H9 (cell line): ENCODE measurements around the gene RGS16. TPM values are rescaled to one million over a fixed set of nuclear protein-coding genes. Genes with fewer than 3 reads are reported as not detected.

Experiments used
- DNase-seq: peaks from one replicate; pipeline ENCODE4 v3.0.0-alpha.2; 2017
- H2AFZ ChIP-seq: one replicate; pipeline ENCODE4 v1.6.1; 2013; ENCODE audit warnings: mild to moderate bottlenecking, low read length, control low read depth, moderate library complexity
- H2AK5ac ChIP-seq: 2 replicates; pipeline ENCODE4 v1.6.1; 2013; ENCODE audit warnings: low read length, control low read depth, mixed read lengths; ENCODE audit not compliant: insufficient read length
- H2BK120ac ChIP-seq: one replicate; pipeline ENCODE4 v1.6.1; 2013; ENCODE audit warnings: low read depth, mild to moderate bottlenecking, low read length, control low read depth, inconsistent platforms; ENCODE audit not compliant: poor library complexity, severe bottlenecking
- H2BK12ac ChIP-seq: 2 replicates; pipeline ENCODE4 v1.6.1; 2013; ENCODE audit warnings: low read length, control low read depth, mixed read lengths, low read depth; ENCODE audit not compliant: insufficient read length
- H2BK15ac ChIP-seq: 2 replicates; pipeline ENCODE4 v1.6.1; 2013; ENCODE audit warnings: low read depth, low read length, control low read depth
- H2BK20ac ChIP-seq: one replicate; pipeline ENCODE4 v1.6.1; 2013; ENCODE audit warnings: low read depth, mild to moderate bottlenecking, low read length, control low read depth, inconsistent platforms; ENCODE audit not compliant: poor library complexity, severe bottlenecking
- H2BK5ac ChIP-seq: 2 replicates; pipeline ENCODE4 v1.6.1; 2013; ENCODE audit warnings: low read length, control low read depth, mixed read lengths; ENCODE audit not compliant: insufficient read length
- H3K14ac ChIP-seq: 2 replicates; pipeline ENCODE4 v1.6.1; 2013; ENCODE audit warnings: low read length, control low read depth; ENCODE audit not compliant: insufficient read depth
- H3K18ac ChIP-seq: 2 replicates; pipeline ENCODE4 v1.6.1; 2013; ENCODE audit warnings: low read depth, mild to moderate bottlenecking, mixed read lengths, low read length, control low read depth; ENCODE audit not compliant: insufficient read length
- H3K23ac ChIP-seq: 2 replicates; pipeline ENCODE4 v1.6.1; 2013; ENCODE audit warnings: low read length, control low read depth, mixed read lengths, low read depth; ENCODE audit not compliant: insufficient read length
- H3K23me2 ChIP-seq: 2 replicates; pipeline ENCODE4 v1.6.1; 2013; ENCODE audit warnings: low read depth, mild to moderate bottlenecking, mixed read lengths, low read length, control low read depth; ENCODE audit not compliant: insufficient read length, poor library complexity, severe bottlenecking
- H3K27ac ChIP-seq: 2 replicates; pipeline ENCODE4 v1.5.1; 2013; ENCODE audit warnings: low read length, control low read depth, mixed read lengths, low read depth; ENCODE audit not compliant: insufficient read length
- H3K27me3 ChIP-seq: 2 replicates; pipeline ENCODE4 v1.6.1; 2013; ENCODE audit warnings: low read length, control low read depth, inconsistent platforms; ENCODE audit not compliant: insufficient read depth
- H3K4ac ChIP-seq: 2 replicates; pipeline ENCODE4 v1.6.1; 2013; ENCODE audit warnings: low read depth, mild to moderate bottlenecking, control low read depth, inconsistent platforms, low read length, moderate library complexity
- H3K4me1 ChIP-seq: 2 replicates; pipeline ENCODE4 v1.6.1; 2013; ENCODE audit warnings: low read length, control low read depth, inconsistent platforms; ENCODE audit not compliant: insufficient read depth
- H3K4me2 ChIP-seq: 2 replicates; pipeline ENCODE4 v1.6.1; 2013; ENCODE audit warnings: low read length, control low read depth, mixed read lengths; ENCODE audit not compliant: insufficient read length, insufficient read depth
- H3K56ac ChIP-seq: 2 replicates; pipeline ENCODE4 v1.6.1; 2013; ENCODE audit warnings: low read depth, mild to moderate bottlenecking, mixed read lengths, low read length, control low read depth; ENCODE audit not compliant: insufficient read length
- H3K79me1 ChIP-seq: 2 replicates; pipeline ENCODE4 v1.6.1; 2013; ENCODE audit warnings: low read depth, mild to moderate bottlenecking, moderate library complexity, low read length, control low read depth, inconsistent platforms; ENCODE audit not compliant: insufficient read depth, poor library complexity, severe bottlenecking
- H3K79me2 ChIP-seq: 2 replicates; pipeline ENCODE4 v1.6.1; 2013; ENCODE audit warnings: low read length, control low read depth, inconsistent platforms; ENCODE audit not compliant: insufficient read depth
- H3K9ac ChIP-seq: 2 replicates; pipeline ENCODE4 v1.6.1; 2013; ENCODE audit warnings: low read length, control low read depth, mixed read lengths; ENCODE audit not compliant: insufficient read length; ENCODE audit errors: extremely low read depth
- H3K9me3 ChIP-seq: one replicate; pipeline ENCODE4 v1.6.1; 2013; ENCODE audit warnings: low read depth, low read length, inconsistent platforms; ENCODE audit not compliant: control insufficient read depth
- H3T11ph ChIP-seq: one replicate; pipeline ENCODE4 v1.6.1; 2013; ENCODE audit warnings: mild to moderate bottlenecking, low read length, control low read depth, inconsistent platforms
- H4K20me1 ChIP-seq: one replicate; pipeline ENCODE4 v1.6.1; 2013; ENCODE audit not compliant: control insufficient read depth, insufficient read length, insufficient read depth
- H4K5ac ChIP-seq: 2 replicates; pipeline ENCODE4 v1.6.1; 2013; ENCODE audit warnings: low read depth, mild to moderate bottlenecking, mixed read lengths, low read length, control low read depth; ENCODE audit not compliant: insufficient read length
- H4K8ac ChIP-seq: replicated peaks from 2 replicates; pipeline ENCODE4 v1.6.1; 2013; ENCODE audit warnings: low read length, control low read depth, mixed read lengths, low read depth; ENCODE audit not compliant: insufficient read length
- H4K91ac ChIP-seq: 2 replicates; pipeline ENCODE4 v1.6.1; 2013; ENCODE audit warnings: low read depth, mild to moderate bottlenecking, moderate library complexity, mixed read lengths, low read length, control low read depth; ENCODE audit not compliant: insufficient read length
- H3K27ac Mint-ChIP-seq, 3 experiments: 2 replicates in 2 of 3; 3 replicates in 1 of 3; pipeline ENCODE4 v1.8.0; 2020 to 2021; ENCODE audit warnings: mixed read lengths in 3 of 3, mild to moderate bottlenecking in 1 of 3, moderate library complexity in 1 of 3
- H3K27me3 Mint-ChIP-seq: 2 replicates; pipeline ENCODE4 v1.8.0; 2021; ENCODE audit warnings: low read depth, mild to moderate bottlenecking, moderate library complexity, mixed read lengths
- H3K36me3 Mint-ChIP-seq, 3 experiments: 2 replicates in 2 of 3; 3 replicates in 1 of 3; pipeline ENCODE4 v1.8.0; 2020 to 2021; ENCODE audit warnings: low read depth in 3 of 3, mixed read lengths in 3 of 3; ENCODE audit not compliant: insufficient read depth in 1 of 3
- H3K4me1 Mint-ChIP-seq, 2 experiments: 2 replicates each; pipeline ENCODE4 v1.8.0; 2020; ENCODE audit warnings: mixed read lengths in 2 of 2
- H3K4me3 Mint-ChIP-seq, 2 experiments: 2 replicates in 1 of 2; 3 replicates in 1 of 2; pipeline ENCODE4 v1.8.0; 2020 to 2021; ENCODE audit warnings: mild to moderate bottlenecking in 2 of 2, mixed read lengths in 2 of 2, moderate library complexity in 1 of 2
- H3K9me3 Mint-ChIP-seq, 2 experiments: 2 replicates in 1 of 2; 3 replicates in 1 of 2; pipeline ENCODE4 v1.8.0; 2020; ENCODE audit warnings: mild to moderate bottlenecking in 2 of 2, mixed read lengths in 2 of 2, moderate library complexity in 1 of 2
- CTCF ChIP-seq: fragments of 200-600 bp; sonication (generic); conservative IDR thresholded peaks from 3 replicates; pipeline ENCODE4 v1.8.0; 2021; ENCODE audit warnings: antibody characterized with exemption, mild to moderate bottlenecking
- WGBS: extraction: QIAGEN DNeasy Blood & Tissue Kit; methylation state at CpG from one replicate; pipeline ENCODE4 v1.1.7; 2013; ENCODE audit warnings: missing lambda C conversion rate, low lambda C conversion rate, mixed read lengths; ENCODE audit not compliant: insufficient read length; ENCODE audit errors: extremely low coverage; 5-methylcytosine and 5-hydroxymethylcytosine counted together
- total RNA-seq: library from RNA; stranded (reverse); gene quantifications from 2 replicates; pipeline ENCODE4 v1.2.1, GENCODE V29; 2021

Gene RGS16
- total RNA-seq, 1 experiment from 2014 or later, result 6.9 TPM

GRCh38 chr1:182569939-182570610, 34.1 kb downstream of the RGS16 start:
- no peak overlapping the region for H2BK15ac ChIP-seq
- Mint-ChIP-seq H3K4me1 (peaks cover 0 to 4% of the 10 kb centered on the region in 2 experiments; a peak in 2 of 4 replicates), H3K4me3 (no peak overlapping the region), H3K27ac (no peak overlapping the region), H3K9me3 (peaks cover 0 to 2% of the 10 kb centered on the region in 2 experiments; a peak in 2 of 5 replicates), H3K36me3 (no peaks in the 10 kb centered on the region; a peak in 1 of 7 replicates), H3K27me3 (no peaks in the 10 kb centered on the region)
- H3K4me1 ChIP-seq, result no peaks in the 10 kb centered on the region
- H4K20me1 ChIP-seq, result no peaks in the 10 kb centered on the region
- no peak overlapping the region for H3T11ph ChIP-seq
- no peaks in the 10 kb centered on the region for H3K9me3 ChIP-seq
- H4K8ac ChIP-seq, result no peak overlapping the region
- H2BK20ac ChIP-seq, result no peak overlapping the region
- WGBS, result no CpG with 5 or more reads among the region's 6 CpGs
- no peaks in the 10 kb centered on the region for H3K23me2 ChIP-seq
- no peak overlapping the region for H3K4me2 ChIP-seq
- H3K9ac ChIP-seq, result no peak overlapping the region
- no peak overlapping the region for H2AK5ac ChIP-seq
- no peaks in the 10 kb centered on the region for H3K79me2 ChIP-seq
- H3K27me3 ChIP-seq, result no peaks in the 10 kb centered on the region
- no peak overlapping the region for H3K23ac ChIP-seq
- no peak overlapping the region for H3K56ac ChIP-seq
- no peak overlapping the region for H3K18ac ChIP-seq
- H3K4ac ChIP-seq, result no peak overlapping the region
- no peak overlapping the region for H2BK120ac ChIP-seq
- no peak overlapping the region for H4K5ac ChIP-seq
- no peak overlapping the region for H4K91ac ChIP-seq
- H2BK5ac ChIP-seq, result no peak overlapping the region
- H2BK12ac ChIP-seq, result no peak overlapping the region
- no peak for DNase-seq
- TF ChIP-seq CTCF, result no peak
- no peaks in the 10 kb centered on the region for H3K79me1 ChIP-seq
- no peak overlapping the region for H2AFZ ChIP-seq
- no peak overlapping the region for H3K14ac ChIP-seq
- no peak overlapping the region for H3K27ac ChIP-seq
